Stimulated activated CD8-positive, alpha-beta memory T cell treated with anti-CD3 and anti-CD28 coated beads, Interleukin-4, amount 100 ng/mL, for 24 hours (primary cell): ENCODE data around the gene EIF3B.
"Not testable (repeated sequence)": the region's sequence is repeated elsewhere in the genome, so short reads cannot be mapped to it uniquely, and the experiment has no call there.

Experiments used
- DNase-seq: peaks from one replicate; pipeline ENCODE4 v3.0.0-alpha.2; 2020; ENCODE audit warnings: low read depth

The EIF3B gene

DNA sequence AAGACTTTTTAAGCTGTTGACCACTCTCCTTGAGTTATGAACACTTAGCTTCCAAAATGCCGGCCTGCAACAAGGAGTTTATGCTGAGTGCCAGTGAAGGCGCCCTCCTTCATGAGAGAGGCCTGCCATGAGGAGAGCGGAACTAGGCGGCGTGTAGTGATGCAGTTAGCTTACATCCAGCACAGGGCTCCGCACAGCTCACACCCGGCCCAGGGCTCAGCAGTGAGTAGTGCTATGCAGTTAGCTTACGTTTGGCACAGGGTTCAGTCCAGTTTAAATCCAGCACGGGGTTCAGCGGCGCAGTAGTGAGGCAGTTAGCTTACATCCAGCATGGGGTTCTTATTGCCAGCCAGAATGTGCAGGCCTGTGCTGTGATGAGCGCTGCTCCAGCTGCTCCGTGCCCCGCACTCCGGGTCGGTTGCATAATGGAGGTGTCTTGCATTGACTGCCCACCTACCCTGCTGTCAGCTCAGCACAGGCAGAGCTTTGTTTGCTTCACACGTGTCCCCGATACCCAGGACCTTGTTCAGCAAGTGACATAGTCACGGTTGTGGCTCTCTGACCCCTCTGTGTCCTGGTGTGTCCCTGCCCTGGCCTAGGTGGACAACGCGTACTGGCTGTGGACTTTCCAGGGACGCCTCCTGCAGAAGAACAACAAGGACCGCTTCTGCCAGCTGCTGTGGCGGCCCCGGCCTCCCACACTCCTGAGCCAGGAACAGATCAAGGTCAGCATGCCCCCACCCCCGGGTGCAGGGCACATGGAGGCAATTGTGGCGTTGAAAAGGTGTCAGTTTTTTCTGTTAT is 21.9 kb downstream of the EIF3B start:
- DNase-seq: no peak

DNA sequence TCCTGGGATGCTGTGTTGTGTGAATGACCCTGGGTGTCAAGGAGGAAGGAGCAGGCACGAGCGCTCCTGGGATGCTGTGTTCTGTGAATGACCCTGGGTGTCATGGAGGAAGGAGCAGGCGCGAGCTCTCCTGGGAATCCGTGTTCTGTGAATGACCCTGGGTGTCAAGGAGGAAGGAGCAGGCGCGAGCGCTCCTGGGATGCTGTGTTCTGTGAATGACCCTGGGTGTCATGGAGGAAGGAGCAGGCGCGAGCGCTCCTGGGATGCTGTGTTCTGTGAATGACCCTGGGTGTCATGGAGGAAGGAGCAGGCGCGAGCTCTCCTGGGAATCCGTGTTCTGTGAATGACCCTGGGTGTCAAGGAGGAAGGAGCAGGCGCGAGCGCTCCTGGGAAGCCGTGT is 22.9 kb downstream of the EIF3B start:
- DNase-seq: not testable (repeated sequence)

DNA sequence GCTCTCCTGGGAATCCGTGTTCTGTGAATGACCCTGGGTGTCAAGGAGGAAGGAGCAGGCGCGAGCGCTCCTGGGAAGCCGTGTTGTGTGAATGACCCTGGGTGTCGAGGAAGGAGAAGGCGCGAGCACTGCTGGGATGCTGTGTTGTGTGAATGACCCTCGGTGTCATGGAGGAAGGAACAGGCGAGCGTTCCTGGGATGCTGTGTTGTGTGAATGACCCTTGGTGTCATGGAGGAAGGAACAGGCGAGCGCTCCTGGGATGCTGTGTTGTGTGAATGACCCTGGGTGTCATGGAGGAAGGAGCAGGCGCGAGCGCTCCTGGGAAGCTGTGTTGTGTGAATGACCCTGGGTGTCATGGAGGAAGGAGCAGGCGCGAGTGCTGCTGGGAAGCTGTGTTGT is 23.5 kb downstream of the EIF3B start:
- not testable (repeated sequence) for DNase-seq

DNA sequence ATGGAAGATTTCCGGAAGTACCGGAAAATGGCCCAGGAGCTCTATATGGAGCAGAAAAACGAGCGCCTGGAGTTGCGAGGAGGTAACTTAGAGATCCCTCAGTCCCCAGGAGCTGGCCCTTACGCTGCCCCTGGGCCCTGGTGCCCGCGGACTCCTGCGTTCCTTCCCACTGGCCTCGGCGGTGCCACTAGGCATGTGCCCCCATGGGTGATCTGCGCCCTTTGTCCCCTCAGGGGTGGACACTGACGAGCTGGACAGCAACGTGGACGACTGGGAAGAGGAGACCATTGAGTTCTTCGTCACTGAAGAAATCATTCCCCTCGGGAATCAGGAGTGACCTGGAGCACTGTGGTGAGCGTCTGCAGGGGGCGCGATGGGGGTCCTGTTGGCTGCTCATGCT is 24.5 kb downstream of the EIF3B start:
- DNase-seq: no peak

DNA sequence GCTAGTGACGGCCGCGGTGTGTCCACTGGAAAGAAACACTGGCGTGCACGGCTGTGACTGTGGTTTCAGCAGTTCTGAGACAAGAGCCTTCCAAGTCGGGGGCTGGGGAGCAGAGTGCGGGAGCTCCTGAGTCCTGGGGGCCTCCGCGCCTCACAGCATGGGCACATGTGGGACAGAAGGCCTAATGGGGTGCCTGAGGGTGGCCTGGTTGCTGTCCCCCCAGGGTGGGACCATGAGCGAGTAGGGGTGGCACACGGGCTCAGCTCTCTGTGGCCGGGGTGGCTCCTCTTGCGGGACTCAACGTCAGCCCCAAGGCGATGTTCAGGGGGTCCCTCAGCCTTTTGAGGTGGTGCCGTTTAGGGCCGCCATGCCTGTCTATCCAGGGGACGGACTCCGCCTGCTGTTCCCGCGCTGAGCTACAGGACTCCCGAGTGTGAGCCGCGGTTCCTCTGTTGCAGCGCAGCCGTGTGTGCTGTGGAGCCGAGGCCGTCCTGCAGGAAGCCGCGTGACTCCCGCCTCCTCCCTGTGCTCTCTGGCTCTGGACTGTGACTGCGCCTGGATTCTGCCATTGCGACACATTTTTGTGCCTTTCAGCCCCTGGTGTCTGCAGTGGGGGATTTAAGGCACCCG is 25.3 kb downstream of the EIF3B start:
- DNase-seq: no peak

DNA sequence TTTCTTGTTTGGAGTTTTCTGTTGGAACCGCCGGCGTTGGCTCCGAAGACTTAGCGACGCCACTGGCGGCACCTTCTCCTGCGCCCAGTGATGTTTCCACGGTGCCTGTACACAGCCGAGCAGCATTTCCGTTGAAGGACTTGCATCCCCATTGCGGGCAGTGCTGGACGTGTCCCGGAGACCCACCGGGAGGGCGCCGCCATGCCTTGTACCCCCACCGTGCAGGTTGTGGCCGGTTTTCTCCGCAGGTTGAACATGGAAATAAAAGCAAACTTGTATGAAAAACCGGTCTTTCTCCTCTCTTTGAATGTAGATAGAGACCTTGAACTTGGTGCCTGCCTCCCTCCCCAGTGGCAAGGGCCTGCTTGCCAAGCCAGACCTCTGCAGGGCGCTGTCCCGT is 25.8 kb downstream of the EIF3B start:
- DNase-seq: no peak

DNA sequence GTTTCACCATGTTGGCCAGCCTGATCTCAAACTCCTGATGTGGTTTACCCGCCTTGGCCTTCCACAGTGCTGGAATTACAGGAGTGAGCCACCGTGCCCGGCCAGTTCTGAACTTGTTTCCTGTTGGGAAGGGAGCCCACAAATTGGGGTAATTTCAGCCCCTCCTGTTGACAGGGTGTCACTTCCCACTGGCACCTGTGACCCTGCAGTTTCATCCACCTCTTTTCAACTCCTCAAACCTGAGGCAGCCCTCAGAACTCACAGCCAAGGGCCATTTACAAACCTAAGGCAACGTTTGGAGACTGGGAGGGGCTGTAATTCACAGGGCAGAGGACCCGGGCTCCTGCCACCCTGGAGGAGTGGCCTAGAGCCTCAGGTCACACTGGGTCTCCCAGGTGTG is 26.6 kb downstream of the EIF3B start:
- DNase-seq: no peak

DNA sequence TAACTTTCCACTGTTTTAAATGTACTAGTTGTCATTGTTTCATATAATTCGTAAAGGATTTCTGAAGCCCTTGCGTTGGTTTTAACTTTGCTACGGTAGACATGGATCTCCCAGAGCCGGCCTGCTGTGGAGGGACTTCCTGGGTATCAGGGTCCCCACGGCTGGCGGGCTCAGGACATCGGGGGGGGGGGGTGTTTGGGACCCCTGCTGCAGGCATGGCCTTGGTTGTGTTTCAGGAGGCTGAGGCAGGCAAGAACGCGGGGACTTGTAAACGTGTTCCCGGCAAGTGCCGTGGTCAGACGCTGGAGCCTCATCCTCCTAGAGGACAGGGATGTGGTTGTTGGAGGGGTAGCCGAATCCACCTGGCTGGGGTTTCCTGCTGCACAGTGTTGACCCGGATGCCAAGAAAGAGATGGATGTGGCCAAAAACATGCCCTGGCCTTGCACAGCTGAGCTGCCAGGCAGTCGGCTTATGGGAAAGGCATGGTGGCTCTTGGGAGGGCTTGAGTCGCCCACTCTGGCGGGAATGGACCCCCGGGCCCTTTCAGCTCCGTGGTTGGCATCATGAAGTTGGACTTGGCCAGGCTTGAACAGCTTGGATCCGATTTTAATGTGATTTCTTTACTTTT is 27.4 kb downstream of the EIF3B start:
- no peak for DNase-seq

DNA sequence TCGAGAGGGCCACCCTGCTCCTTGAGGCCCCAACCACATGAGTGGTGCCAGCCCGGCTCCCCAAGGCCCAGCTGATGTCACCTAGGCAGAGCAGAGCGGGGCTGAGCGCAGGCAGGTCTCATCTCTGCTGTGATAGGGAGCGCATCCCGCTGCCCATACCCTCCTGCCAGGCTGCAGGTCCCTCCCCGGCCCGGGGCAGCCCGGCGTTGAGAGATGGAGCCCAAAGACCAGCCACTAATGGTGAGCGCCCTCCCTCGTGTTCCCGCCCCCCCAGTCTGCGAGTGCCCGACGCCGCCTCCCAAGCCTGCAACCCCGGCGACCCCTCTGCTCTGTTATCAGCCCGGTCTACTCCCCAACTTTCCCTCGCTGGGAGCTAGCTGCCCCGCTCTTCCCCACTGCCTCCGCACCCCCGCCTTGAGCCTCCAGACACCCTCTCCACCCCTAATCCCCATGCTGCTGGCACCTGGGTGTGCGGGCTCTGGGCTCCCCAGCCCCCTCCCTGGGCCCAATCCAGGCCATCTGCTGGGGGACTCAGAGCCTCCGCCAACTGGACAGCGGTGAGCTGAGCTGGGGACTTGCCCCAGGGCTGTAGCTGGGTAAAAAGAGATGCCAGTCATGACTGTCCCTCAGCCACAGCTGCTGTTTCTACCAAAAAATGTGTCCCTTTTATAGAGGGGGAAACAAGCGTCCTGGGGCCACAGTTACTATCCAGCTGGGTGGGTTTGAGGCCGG is 29.1 kb downstream of the EIF3B start:
- no peak for DNase-seq

GRCh38 chr7:2384354-2385243 is 30.0 kb downstream of the EIF3B start:
- no peak for DNase-seq

- not testable (repeated sequence) for DNase-seq
Observed at GRCh38 chr7:2386122-2386521, 31.5 kb downstream of the EIF3B start.

- DNase-seq: no peak
Observed at GRCh38 chr7:2386964-2387669, 32.5 kb downstream of the EIF3B start.

GRCh38 chr7:2387897-2388636 is 33.4 kb downstream of the EIF3B start:
- no peak for DNase-seq

- DNase-seq: no peak
Observed at GRCh38 chr7:2388637-2388954, 34.0 kb downstream of the EIF3B start.

- not testable (repeated sequence) for DNase-seq
Observed at GRCh38 chr7:2390020-2390816, 35.6 kb downstream of the EIF3B start.

GRCh38 chr7:2393706-2394105 is 39.1 kb downstream of the EIF3B start:
- DNase-seq: no peak

DNA sequence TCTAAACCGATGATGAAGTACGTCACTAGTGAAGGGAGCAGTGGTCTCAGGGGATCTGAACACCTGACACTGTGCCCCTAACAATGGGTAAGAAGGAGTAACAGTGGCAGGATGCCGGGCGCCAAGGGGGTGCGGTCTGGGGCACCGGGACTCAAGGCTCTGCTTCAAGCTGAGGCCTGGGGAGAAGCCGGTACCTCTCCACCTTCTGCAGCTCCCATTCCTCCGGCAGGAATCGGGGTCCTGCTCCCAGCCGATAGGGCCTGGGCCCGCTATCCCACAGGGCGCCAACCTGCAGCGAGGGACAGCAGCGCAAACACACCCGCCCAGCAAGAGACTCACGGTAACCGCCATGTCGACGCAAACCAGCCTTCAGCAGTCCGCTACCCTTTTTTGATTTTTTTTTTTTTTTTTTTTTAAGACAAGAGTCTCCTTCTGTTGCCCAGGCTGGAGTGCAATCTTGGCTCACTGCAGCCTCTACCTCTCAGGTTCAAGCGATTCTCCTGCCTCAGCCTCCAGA is 40.0 kb downstream of the EIF3B start:
- no peak for DNase-seq

GRCh38 chr7:2398506-2398905 is 43.9 kb downstream of the EIF3B start:
- no peak for DNase-seq

GRCh38 chr7:2399848-2400587 is 45.4 kb downstream of the EIF3B start:
- DNase-seq: no peak
